NCI-H1105 (cell line): ENCODE measurements around the gene CFTR.

Experiments used
- DNase-seq: peaks from one replicate; lab custom pipeline; 2025; lab: John Stamatoyannopoulos, UW

The CFTR gene

GRCh38 chr7:117588352-117588794 lies 108.5 kb downstream of the CFTR start:
- no peak for DNase-seq

GRCh38 chr7:117590191-117590590 lies 110.4 kb downstream of the CFTR start:
- no peak for DNase-seq

- DNase-seq, result no peak
Measured at GRCh38 chr7:117592011-117592635, 112.3 kb downstream of the CFTR start.

DNA sequence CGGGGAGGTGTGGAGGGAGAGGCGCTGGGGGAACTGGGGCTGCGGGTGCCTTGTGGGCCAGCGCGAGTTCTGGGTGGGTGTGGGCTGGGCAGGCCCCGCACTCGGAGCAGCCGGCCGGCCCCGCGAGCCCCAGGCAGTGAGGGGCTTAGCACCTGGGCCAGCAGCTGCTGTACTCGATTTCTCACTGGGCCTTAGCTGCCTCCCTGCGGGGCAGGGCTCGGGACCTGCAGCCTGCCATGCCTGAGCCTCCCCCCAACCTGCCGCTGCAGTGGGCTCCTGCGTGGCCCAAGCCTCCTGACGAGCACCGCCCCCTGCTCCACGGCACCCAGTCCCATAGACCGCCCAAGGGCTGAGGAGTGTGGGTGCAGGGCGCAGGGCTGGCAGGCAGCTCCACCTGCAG lies 116.3 kb downstream of the CFTR start:
- DNase-seq, result no peak

GRCh38 chr7:117597755-117598154 lies 117.9 kb downstream of the CFTR start:
- no peak for DNase-seq

DNA sequence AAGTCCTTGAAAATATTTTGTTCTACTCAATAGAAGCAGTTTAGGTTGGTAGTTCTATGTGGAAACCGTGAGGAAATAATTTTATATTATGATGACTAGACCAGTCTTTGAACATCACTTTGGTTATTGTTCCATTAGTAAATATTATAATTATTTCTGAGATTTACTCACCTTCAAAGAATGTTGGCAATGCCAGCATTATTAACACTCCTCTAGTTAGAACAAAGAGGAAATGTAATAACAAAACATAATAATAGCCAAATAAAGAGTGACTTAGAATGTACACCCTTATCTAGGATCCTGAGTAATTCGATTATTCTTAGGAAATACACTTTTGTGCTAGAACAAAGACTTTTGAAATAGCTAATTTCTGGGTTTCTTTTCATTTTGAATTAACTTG lies 121.1 kb downstream of the CFTR start:
- DNase-seq, result no peak

DNA sequence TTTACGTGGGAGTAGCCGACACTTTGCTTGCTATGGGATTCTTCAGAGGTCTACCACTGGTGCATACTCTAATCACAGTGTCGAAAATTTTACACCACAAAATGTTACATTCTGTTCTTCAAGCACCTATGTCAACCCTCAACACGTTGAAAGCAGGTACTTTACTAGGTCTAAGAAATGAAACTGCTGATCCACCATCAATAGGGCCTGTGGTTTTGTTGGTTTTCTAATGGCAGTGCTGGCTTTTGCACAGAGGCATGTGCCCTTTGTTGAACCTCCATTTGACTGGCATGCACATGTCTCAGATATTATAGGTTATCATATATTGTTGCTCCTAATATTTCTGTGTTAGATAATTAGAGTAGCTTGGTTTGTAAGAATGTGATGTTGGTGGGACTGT lies 123.8 kb downstream of the CFTR start:
- no peak for DNase-seq

- no peak for DNase-seq
Measured at GRCh38 chr7:117605712-117606111, 125.9 kb downstream of the CFTR start.

DNA sequence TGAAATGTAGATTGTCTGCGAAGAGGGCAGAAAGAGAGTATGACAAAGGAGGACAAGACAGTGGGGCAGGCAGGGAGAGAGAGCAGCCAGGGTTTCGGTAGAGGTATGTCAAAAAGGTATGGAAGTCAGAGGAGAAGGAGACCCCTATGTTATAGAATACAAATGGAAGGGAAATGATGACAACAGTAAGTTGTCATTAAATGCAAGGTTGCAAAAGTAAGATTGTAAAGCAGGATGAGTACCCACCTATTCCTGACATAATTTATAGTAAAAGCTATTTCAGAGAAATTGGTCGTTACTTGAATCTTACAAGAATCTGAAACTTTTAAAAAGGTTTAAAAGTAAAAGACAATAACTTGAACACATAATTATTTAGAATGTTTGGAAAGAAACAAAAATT lies 126.3 kb downstream of the CFTR start:
- no peak for DNase-seq

DNA sequence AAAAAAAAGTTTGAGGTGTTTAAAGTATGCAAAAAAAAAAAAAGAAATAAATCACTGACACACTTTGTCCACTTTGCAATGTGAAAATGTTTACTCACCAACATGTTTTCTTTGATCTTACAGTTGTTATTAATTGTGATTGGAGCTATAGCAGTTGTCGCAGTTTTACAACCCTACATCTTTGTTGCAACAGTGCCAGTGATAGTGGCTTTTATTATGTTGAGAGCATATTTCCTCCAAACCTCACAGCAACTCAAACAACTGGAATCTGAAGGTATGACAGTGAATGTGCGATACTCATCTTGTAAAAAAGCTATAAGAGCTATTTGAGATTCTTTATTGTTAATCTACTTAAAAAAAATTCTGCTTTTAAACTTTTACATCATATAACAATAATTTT lies 130.6 kb downstream of the CFTR start:
- DNase-seq, result no peak

DNA sequence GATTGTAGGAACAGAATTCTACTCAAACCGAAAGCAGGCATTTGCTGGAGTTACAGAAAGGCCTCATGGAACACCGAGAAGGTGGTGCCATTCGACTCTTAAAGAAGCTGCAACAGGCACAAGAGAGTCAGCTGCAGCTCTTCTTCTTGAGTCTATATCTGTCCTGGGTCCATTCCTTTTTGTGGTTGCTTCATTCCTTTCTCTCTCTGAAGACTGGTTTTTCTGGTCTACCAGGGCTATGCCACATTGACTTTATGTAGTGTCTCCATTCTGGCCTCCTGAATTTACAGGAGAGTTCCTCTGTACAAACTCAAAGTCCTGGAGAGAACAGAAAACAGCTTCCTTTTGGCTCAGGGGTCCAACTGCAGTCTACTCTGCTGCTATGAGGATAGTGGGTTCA lies 132.8 kb downstream of the CFTR start:
- DNase-seq, result no peak

DNA sequence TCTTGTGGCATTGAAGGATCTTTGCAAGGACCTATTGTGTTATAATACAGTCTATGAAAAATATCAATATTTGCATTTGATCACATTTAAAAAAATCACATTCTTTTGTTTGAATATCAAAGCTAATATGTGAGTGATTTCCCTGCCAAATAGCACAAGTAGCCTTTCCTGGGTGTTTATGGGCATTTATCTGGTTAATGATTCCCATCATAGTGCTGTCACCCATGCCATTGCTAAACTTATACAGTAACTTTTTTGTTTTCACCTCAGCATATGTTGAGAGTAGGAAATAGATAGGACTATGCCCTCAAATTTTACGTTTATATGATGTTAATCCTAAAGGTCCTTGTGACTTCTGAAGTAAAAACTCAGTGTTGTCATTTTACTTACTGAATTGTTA lies 136.9 kb downstream of the CFTR start:
- DNase-seq, result no peak

DNA sequence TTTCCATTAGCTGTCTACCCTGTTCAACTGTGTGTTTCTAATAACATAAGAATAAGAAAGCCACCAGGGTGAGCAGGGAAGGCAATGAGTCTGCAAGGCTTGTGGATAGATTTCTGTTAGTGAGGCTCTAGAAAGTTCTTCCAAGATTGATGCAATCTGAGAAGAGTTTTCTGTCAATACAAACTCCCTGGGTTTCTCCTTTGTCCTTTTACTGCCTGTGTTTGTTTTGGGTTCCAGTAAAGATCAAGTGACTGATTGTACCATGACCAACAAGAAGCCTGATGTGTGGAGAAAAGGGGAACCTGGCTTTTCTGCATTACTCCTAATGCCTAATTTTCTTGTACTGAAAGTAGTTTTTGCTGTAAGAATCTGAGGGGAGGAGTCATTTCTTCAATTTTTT lies 139.9 kb downstream of the CFTR start:
- DNase-seq, result no peak

GRCh38 chr7:117621075-117621618 lies 141.3 kb downstream of the CFTR start:
- DNase-seq, result no peak

GRCh38 chr7:117623606-117624005 lies 143.8 kb downstream of the CFTR start:
- DNase-seq, result no peak

DNA sequence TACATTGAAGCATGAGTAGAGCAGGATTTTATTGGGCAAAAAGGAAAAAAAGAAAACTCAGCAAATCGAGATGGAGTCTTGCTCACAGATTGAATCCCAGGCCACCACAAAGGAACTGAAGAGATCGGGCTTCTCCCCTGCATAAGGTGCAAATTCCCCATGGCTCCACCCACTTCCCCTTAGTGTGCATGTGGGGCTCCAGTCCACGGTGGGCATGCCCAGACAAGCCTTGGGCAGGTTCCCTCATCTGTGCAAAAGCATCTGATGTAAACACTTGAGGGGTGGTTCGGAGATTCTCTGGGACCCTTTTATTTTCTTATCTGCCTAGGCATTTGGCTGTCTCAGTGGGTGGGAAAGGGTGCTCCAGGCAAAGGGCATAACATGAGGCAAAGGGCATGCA lies 150.7 kb downstream of the CFTR start:
- no peak for DNase-seq

GRCh38 chr7:117630907-117631564 lies 151.2 kb downstream of the CFTR start:
- no peak for DNase-seq

DNA sequence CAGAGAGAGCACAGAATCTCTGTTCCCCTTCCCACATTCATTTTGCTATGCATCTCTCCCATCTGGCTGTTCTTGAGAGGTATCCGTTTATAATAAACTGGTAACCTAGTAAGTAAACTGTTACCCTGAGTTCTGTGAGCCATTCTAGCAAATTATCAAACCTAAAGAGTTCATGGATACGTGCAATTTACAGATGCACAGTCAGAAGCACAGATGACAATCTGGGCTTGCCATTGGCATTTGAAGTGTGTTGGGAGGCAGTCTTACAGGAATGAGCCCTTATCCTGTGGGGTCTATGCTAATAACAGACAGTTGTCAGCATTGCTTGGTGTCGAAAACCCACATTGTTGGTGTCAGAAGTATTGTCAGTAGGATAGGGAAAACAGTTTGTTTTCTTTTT lies 151.8 kb downstream of the CFTR start:
- DNase-seq, result no peak

DNA sequence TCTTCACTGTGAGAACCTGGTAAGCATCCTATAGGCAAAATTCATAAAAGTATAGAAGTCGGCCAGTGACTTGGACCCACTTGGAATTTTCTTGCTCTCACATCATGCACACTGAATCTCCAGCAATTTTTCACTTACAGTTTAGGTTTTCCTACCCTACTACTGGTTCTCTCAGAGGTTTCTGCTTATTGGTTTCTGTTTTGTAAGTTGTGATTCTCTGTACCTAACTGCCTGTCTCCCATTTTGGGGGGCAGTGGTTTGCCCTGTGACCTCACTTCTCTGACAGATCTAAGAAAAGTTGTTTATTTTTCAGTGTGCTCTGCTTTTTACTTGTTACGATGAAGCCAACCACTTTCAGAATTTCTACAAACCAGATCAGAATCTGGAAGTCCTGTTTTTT lies 158.1 kb downstream of the CFTR start:
- DNase-seq, result no peak

- no peak for DNase-seq
Measured at GRCh38 chr7:117639966-117640365, 160.1 kb downstream of the CFTR start.

GRCh38 chr7:117640465-117640864 lies 160.6 kb downstream of the CFTR start:
- no peak for DNase-seq

GRCh38 chr7:117645481-117646165 lies 165.8 kb downstream of the CFTR start:
- DNase-seq, result no peak

GRCh38 chr7:117648203-117648866 lies 168.5 kb downstream of the CFTR start:
- DNase-seq, result no peak
